K562 (cell line): ENCODE results near the gene MALAT1. TPM values are rescaled to one million over a fixed set of nuclear protein-coding genes. Genes with fewer than 3 reads are reported as not detected.

ENCODE experiments used
- BRD9 ChIP-seq: fragments of 450-650 bp; IDR thresholded peaks from 2 replicates; pipeline ENCODE4 v1.6.1; 2018; ENCODE audit warnings: low read depth; ENCODE audit not compliant: partially characterized antibody
- CC2D1A ChIP-seq: fragments of 450-650 bp; IDR thresholded peaks from 2 replicates; pipeline ENCODE4 v1.6.1; 2017; ENCODE audit warnings: mild to moderate bottlenecking
- CSDE1 ChIP-seq, 2 experiments: fragments of 450-650 bp; IDR thresholded peaks; 2 replicates each; pipeline ENCODE4 v1.6.1; 2016; ENCODE audit warnings: mild to moderate bottlenecking in 1 of 2
- ELF4 ChIP-seq: fragments of 450-650 bp; formaldehyde crosslinking; IDR thresholded peaks from 2 replicates; pipeline ENCODE4 v1.4.0; 2022; ENCODE audit warnings: missing genetic modification characterization
- GABPB1 ChIP-seq: sonication (generic); formaldehyde crosslinking; IDR thresholded peaks from 2 replicates; pipeline ENCODE4 v1.8.0; 2022; ENCODE audit warnings: mild to moderate bottlenecking, missing genetic modification reagents
- HIVEP1 ChIP-seq: fragments of 250-450 bp; sonication (Bioruptor Pico); IDR thresholded peaks from 2 replicates; pipeline ENCODE4 v1.4.0; 2020; ENCODE audit warnings: mild to moderate bottlenecking
- MXI1 ChIP-seq: IDR thresholded peaks from 2 replicates; pipeline ENCODE4 v1.6.1; 2011; ENCODE audit warnings: low read depth, mild to moderate bottlenecking, improper control_type of control experiment, low read length
- NFIC ChIP-seq: fragments of 450-650 bp; IDR thresholded peaks from 2 replicates; pipeline ENCODE4 v1.6.1; 2017; ENCODE audit warnings: mild to moderate bottlenecking, inconsistent platforms
- PHF8 ChIP-seq: fragments of 200-600 bp; sonication (generic); IDR thresholded peaks from 2 replicates; pipeline ENCODE4 v1.6.1; 2012; ENCODE audit warnings: mixed run types, mild to moderate bottlenecking, inconsistent platforms, low read length, moderate library complexity, borderline replicate concordance
- SAP30 ChIP-seq: fragments of 200-600 bp; sonication (generic); IDR thresholded peaks from 2 replicates; pipeline ENCODE4 v1.6.1; 2012; ENCODE audit warnings: borderline replicate concordance, low read depth, mild to moderate bottlenecking, moderate library complexity, low read length, control low read depth, inconsistent platforms; ENCODE audit not compliant: insufficient read depth, poor library complexity, severe bottlenecking
- TCFL5 ChIP-seq: fragments of 250-450 bp; sonication (Bioruptor Pico); conservative IDR thresholded peaks from 2 replicates; pipeline ENCODE4 v1.6.1; 2021; ENCODE audit warnings: mild to moderate bottlenecking, moderate library complexity, matching md5 sums
- TEAD2 ChIP-seq: fragments of 450-650 bp; IDR thresholded peaks from 2 replicates; pipeline ENCODE4 v1.6.1; 2016; ENCODE audit warnings: missing genetic modification characterization, control low read depth, missing compliant biosample characterization
- ZBTB7A ChIP-seq: IDR thresholded peaks from 2 replicates; pipeline ENCODE4 v1.6.1; 2011; ENCODE audit warnings: low read depth, mild to moderate bottlenecking, low read length, moderate library complexity, borderline replicate concordance; ENCODE audit not compliant: control insufficient read depth
- ZKSCAN1 ChIP-seq: fragments of 150-350 bp; IDR thresholded peaks from 2 replicates; pipeline ENCODE4 v1.6.1; 2016; ENCODE audit warnings: low read depth, low read length
- ZNF146 ChIP-seq: IDR thresholded peaks from one replicate; pipeline ENCODE4 v1.6.1; 2018; ENCODE audit warnings: missing compliant biosample characterization; ENCODE audit not compliant: unreplicated experiment
- ZNF436 ChIP-seq: fragments of 250-450, 450-650 bp; sonication (Bioruptor Pico); formaldehyde crosslinking; IDR thresholded peaks from 2 replicates; pipeline ENCODE4 v1.7.0; 2020; ENCODE audit warnings: mild to moderate bottlenecking
- ZNF445 ChIP-seq: fragments of 250-450 bp; sonication (Bioruptor Pico); IDR thresholded peaks from 2 replicates; pipeline ENCODE4 v1.4.0; 2020; ENCODE audit warnings: low read depth, mild to moderate bottlenecking, moderate library complexity
- ZNF586 ChIP-seq: fragments of 450-650 bp; formaldehyde crosslinking; conservative IDR thresholded peaks from 2 replicates; pipeline ENCODE4 v1.4.0; 2020; ENCODE audit warnings: mild to moderate bottlenecking, moderate library complexity
- polyA plus RNA-seq, 8 experiments: library from polyadenylated mRNA; depleted of rRNA in 4 of 8; stranded (reverse) in 5 of 8; unstranded in 3 of 8; fragments of >200 nt; fragmentation: Nextera tagmentation in 2 of 8; fragmentation: Illumina TruSeq in 1 of 8; extraction: Ambion mirVana in 2 of 8; extraction: Trizol in 1 of 8; gene quantifications; 2 replicates each; pipeline versions ENCODE4 v1.2.1 to v1.2.3, GENCODE V29; 2011 to 2014; ENCODE audit warnings: inconsistent platforms in 1 of 8, missing spikeins in 1 of 8
- total RNA-seq, 7 experiments: library from RNA; depleted of rRNA in 6 of 7; stranded (reverse); fragments of >200 nt in 6 of 7; fragmentation: Illumina TruSeq in 2 of 7; extraction: Trizol in 2 of 7; gene quantifications; 2 replicates each; pipeline versions ENCODE4 v1.2.1 to v1.2.3, GENCODE V29; 2011 to 2021; ENCODE audit warnings: low replicate concordance in 1 of 7
- TF ChIP-seq, protein P1 (sequence below), 2 experiments: fragments of 450-650 bp in 1 of 2; IDR thresholded peaks; 2 replicates each; pipeline ENCODE4 v1.6.1; 2011 to 2017; ENCODE audit warnings: low read depth in 2 of 2, antibody characterized with exemption in 1 of 2, borderline replicate concordance in 1 of 2, low read length in 1 of 2, mild to moderate bottlenecking in 1 of 2, mixed read lengths in 1 of 2; ENCODE audit not compliant: control insufficient read depth in 1 of 2
- TF ChIP-seq, protein P2 (sequence below): fragments of 450-650 bp; formaldehyde crosslinking; conservative IDR thresholded peaks from 2 replicates; pipeline ENCODE4 v1.4.0; 2022; ENCODE audit warnings: mild to moderate bottlenecking, missing genetic modification characterization
- TF ChIP-seq, protein P3 (sequence below), 2 experiments: fragments of 450-650 bp in 1 of 2; sonication (generic) in 1 of 2; formaldehyde crosslinking in 1 of 2; IDR thresholded peaks in 1 of 2; conservative IDR thresholded peaks in 1 of 2; 2 replicates each; pipeline versions ENCODE4 v1.6.1 to v1.8.1; 2016 to 2023; ENCODE audit warnings: mild to moderate bottlenecking in 2 of 2, moderate library complexity in 2 of 2, inconsistent platforms in 1 of 2, missing genetic modification reagents in 1 of 2

Gene MALAT1
- total and polyA plus RNA-seq, 9 of the 15 experiments (the other 6 are each of a cell fraction or from before 2014, with no cell fraction given), result 363 to 8,715 (median 2,351) TPM

DNA sequence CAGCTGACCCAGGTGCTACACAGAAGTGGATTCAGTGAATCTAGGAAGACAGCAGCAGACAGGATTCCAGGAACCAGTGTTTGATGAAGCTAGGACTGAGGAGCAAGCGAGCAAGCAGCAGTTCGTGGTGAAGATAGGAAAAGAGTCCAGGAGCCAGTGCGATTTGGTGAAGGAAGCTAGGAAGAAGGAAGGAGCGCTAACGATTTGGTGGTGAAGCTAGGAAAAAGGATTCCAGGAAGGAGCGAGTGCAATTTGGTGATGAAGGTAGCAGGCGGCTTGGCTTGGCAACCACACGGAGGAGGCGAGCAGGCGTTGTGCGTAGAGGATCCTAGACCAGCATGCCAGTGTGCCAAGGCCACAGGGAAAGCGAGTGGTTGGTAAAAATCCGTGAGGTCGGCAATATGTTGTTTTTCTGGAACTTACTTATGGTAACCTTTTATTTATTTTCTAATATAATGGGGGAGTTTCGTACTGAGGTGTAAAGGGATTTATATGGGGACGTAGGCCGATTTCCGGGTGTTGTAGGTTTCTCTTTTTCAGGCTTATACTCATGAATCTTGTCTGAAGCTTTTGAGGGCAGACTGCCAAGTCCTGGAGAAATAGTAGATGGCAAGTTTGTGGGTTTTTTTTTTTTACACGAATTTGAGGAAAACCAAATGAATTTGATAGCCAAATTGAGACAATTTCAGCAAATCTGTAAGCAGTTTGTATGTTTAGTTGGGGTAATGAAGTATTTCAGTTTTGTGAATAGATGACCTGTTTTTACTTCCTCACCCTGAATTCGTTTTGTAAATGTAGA is 1.7 kb downstream of the MALAT1 start (continued):
- TF ChIP-seq, protein P1, sequence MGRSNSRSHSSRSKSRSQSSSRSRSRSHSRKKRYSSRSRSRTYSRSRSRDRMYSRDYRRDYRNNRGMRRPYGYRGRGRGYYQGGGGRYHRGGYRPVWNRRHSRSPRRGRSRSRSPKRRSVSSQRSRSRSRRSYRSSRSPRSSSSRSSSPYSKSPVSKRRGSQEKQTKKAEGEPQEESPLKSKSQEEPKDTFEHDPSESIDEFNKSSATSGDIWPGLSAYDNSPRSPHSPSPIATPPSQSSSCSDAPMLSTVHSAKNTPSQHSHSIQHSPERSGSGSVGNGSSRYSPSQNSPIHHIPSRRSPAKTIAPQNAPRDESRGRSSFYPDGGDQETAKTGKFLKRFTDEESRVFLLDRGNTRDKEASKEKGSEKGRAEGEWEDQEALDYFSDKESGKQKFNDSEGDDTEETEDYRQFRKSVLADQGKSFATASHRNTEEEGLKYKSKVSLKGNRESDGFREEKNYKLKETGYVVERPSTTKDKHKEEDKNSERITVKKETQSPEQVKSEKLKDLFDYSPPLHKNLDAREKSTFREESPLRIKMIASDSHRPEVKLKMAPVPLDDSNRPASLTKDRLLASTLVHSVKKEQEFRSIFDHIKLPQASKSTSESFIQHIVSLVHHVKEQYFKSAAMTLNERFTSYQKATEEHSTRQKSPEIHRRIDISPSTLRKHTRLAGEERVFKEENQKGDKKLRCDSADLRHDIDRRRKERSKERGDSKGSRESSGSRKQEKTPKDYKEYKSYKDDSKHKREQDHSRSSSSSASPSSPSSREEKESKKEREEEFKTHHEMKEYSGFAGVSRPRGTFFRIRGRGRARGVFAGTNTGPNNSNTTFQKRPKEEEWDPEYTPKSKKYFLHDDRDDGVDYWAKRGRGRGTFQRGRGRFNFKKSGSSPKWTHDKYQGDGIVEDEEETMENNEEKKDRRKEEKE (IDR thresholded peaks at IDR 0.05; ENCODE audit: borderline replicate concordance in 1 of 2, control insufficient read depth in 1 of 2, low read depth in 2 of 2, low read length in 1 of 2), result peak; percentile 86 to 95
- no peak for TF ChIP-seq ZNF146 (CRISPR knock-in tag)
- peak; percentile 24; the same call in 1 of the 2 replicates for TF ChIP-seq TCFL5
- 0 out of 2 replicates have a peak, but pooled peaks have one; percentile 52 for TF ChIP-seq HIVEP1 (CRISPR knock-in tag)
- peak in 1 of 2 experiments; percentile 41; a peak in 1 of 4 replicates for TF ChIP-seq CSDE1 (IDR thresholded peaks at IDR 0.05)
- TF ChIP-seq, protein P2, sequence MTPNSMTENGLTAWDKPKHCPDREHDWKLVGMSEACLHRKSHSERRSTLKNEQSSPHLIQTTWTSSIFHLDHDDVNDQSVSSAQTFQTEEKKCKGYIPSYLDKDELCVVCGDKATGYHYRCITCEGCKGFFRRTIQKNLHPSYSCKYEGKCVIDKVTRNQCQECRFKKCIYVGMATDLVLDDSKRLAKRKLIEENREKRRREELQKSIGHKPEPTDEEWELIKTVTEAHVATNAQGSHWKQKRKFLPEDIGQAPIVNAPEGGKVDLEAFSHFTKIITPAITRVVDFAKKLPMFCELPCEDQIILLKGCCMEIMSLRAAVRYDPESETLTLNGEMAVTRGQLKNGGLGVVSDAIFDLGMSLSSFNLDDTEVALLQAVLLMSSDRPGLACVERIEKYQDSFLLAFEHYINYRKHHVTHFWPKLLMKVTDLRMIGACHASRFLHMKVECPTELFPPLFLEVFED (CRISPR knock-in tag), result peak; percentile 99
- peak; percentile 85 for TF ChIP-seq ZNF436 (CRISPR knock-in tag)
- no peak for TF ChIP-seq BRD9
- TF ChIP-seq ZNF445 (CRISPR knock-in tag), result peak; percentile 75; the same call in 1 of the 2 replicates
- TF ChIP-seq ELF4 (CRISPR knock-in tag), result peak; percentile 98
- TF ChIP-seq NFIC, result peak; percentile 66
- TF ChIP-seq PHF8, result peak; percentile 31
- TF ChIP-seq GABPB1 (CRISPR knock-in tag), result peak; percentile 63; the same call in 1 of the 2 replicates
- TF ChIP-seq ZNF586, result peak; percentile 70; the same call in 1 of the 2 replicates
- peak; percentile 29; the same call in 1 of the 2 replicates for TF ChIP-seq ZKSCAN1
- no peak for TF ChIP-seq ZBTB7A
- no peak for TF ChIP-seq CC2D1A
- TF ChIP-seq SAP30, result peak; percentile 51
- 0 out of 2 replicates have a peak, but pooled peaks have one; percentile 38 for TF ChIP-seq MXI1
- 0 out of 2 replicates have a peak, but pooled peaks have one; percentile 28 for TF ChIP-seq TEAD2 (tag)
- TF ChIP-seq, protein P3, sequence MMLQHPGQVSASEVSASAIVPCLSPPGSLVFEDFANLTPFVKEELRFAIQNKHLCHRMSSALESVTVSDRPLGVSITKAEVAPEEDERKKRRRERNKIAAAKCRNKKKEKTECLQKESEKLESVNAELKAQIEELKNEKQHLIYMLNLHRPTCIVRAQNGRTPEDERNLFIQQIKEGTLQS (IDR thresholded peaks at IDR 0.05), result no peak
- TF ChIP-seq, protein P3 (CRISPR knock-in tag; conservative IDR thresholded peaks at IDR 0.05), result no peak; the same call in 1 of the 2 replicates
